H1 (cell line): Measurements from ENCODE around the gene PHAX. TPM values are rescaled to one million over a fixed set of nuclear protein-coding genes. Genes with fewer than 3 reads are reported as not detected.

Source experiments
- CBX5 ChIP-seq: fragments of 300-800, 300-1000 bp; sonication (generic); IDR thresholded peaks from 2 replicates; pipeline ENCODE4 v1.7.1; 2016; ENCODE audit warnings: antibody characterized with exemption, low read length, low read depth
- CHD2 ChIP-seq: IDR thresholded peaks from 2 replicates; pipeline ENCODE4 v1.6.1; 2012; ENCODE audit warnings: low read length, improper control_type of control experiment
- EP300 ChIP-seq, 2 experiments: IDR thresholded peaks; 1 replicate in 1 of 2; 2 replicates in 1 of 2; pipeline ENCODE4 v1.6.1; 2011 to 2012; ENCODE audit warnings: low read depth in 2 of 2, low read length in 2 of 2, mild to moderate bottlenecking in 2 of 2, borderline replicate concordance in 1 of 2, inconsistent platforms in 1 of 2, moderate library complexity in 1 of 2
- polyA plus RNA-seq, 7 experiments: library from polyadenylated mRNA; depleted of rRNA in 3 of 7; stranded (reverse) in 5 of 7; unstranded in 2 of 7; fragments of >200 nt in 5 of 7; fragments of 200-250 nt in 2 of 7; gene quantifications; 1 replicate in 5 of 7; 2 replicates in 1 of 7; 4 replicates in 1 of 7; pipeline versions ENCODE4 v1.2.1 to v1.2.3, GENCODE V29; 2011 to 2013; ENCODE audit warnings: missing spikeins in 2 of 7, mixed read lengths in 2 of 7
- total RNA-seq: library from RNA; stranded (reverse); fragmentation: NEBNext Ultra II Directional; extraction: Animal tissue kit (Norgen Biotek cat#: 25700); gene quantifications from 2 replicates; pipeline ENCODE4 v1.2.1, GENCODE V29; 2021

PHAX gene
- total and polyA plus RNA-seq, 2 of the 8 experiments (the other 6 are each of a cell fraction or from before 2014, with no cell fraction given), result 32.1 to 59.5 TPM

DNA sequence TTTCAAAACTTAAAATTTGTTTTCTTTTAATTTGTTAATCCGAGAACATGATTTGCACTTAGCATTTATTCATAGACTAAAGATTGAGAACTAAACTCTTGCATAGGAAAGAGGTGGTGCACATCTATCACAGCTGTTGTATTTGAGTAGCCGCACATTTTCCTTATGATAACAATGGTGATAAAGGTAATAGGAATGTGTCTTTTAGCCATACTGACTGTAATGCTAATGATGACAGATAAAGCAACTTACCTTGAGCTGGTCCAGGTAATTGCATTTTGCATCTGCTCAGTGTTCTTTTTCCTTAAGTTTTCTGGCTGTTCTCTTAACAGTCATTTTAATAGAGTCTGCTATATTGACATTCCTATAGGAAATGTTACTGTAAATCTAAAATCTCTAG is 19.0 kb downstream of the PHAX start (continued):
- TF ChIP-seq EP300 (IDR thresholded peaks at IDR 0.05; ENCODE audit: borderline replicate concordance in 1 of 2, low read depth in 2 of 2, low read length in 2 of 2) (no peak), CHD2 (no peak), CBX5 (no peak)
